ENCODE results near the gene D2HGDH.
"Not testable (repeated sequence)": the region's sequence is repeated elsewhere in the genome, so short reads cannot be mapped to it uniquely, and the experiment has no call there.

Gene D2HGDH

GRCh38 chr2:241811201-241811951, 76.9 kb downstream of the D2HGDH start:
- no peak for DNase-seq

GRCh38 chr2:241811952-241812729, 77.7 kb downstream of the D2HGDH start:
- no peak for DNase-seq

- no peak for DNase-seq
These were observed 78.6 kb downstream of the D2HGDH start for GRCh38 chr2:241812730-241813643.

GRCh38 chr2:241813644-241814392, 79.4 kb downstream of the D2HGDH start:
- no peak for DNase-seq

- no peak for DNase-seq
These were observed 79.9 kb downstream of the D2HGDH start for GRCh38 chr2:241814393-241814642.

GRCh38 chr2:241814643-241815476, 80.4 kb downstream of the D2HGDH start:
- no peak for DNase-seq

- no peak for DNase-seq
These were observed 81.3 kb downstream of the D2HGDH start for GRCh38 chr2:241815477-241816430.

- DNase-seq = no peak
These were observed 82.1 kb downstream of the D2HGDH start for GRCh38 chr2:241816431-241817121.

GRCh38 chr2:241817126-241817820, 82.8 kb downstream of the D2HGDH start:
- DNase-seq = no peak

GRCh38 chr2:241817821-241818215, 83.4 kb downstream of the D2HGDH start:
- not testable (repeated sequence) for DNase-seq
